ENCODE measurements around the gene CSNK1G2. TPM values are rescaled to one million over a fixed set of nuclear protein-coding genes. Genes with fewer than 3 reads are reported as not detected.

CSNK1G2 gene
- total RNA-seq, 4 donors from 2014 or later = 75.0 to 321 (median 140) TPM

DNA sequence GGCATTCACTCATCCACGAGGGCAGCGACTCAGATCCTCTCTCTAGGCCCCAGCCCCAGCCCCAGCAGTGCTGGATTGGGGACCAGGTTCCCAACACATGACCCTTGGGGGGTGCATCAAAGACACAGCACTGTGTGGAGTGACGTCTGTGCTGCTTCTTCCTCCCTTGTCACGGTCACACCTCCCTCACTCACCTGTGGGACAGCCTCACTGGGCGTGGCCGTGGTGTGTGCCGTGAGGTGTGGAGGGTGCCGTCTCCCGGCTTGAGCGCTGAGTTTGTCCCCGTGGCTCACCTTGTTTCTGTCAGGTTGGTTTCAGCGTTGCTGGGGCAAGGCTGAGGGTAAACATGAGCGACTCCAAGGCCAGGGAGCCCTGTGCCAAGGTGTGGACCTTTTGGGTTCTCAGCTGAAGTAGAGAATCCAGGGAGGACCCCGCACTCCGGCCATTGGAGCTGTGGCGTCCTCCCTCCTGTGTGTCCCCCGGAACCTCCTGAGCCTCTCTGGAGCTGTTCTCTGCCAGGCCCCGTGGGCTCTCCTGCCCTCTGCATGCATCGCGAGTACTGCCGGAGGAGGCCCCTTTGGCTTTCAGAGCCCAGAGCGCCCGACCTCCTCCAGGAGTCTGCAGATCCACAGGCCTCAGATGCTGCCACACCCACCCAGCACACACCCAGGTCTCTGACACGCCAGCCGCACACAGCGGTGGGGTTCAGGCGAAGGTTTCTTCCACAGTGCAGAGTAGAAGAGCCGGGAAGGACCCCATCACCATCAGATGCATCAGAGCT, 33.6 kb downstream of the CSNK1G2 start:
- DNase-seq = no peak
- no peak for TF ChIP-seq CTCF (IDR thresholded peaks at IDR 0.05)
- TF ChIP-seq POLR2A (IDR thresholded peaks at IDR 0.05) = no peak
- no peak for TF ChIP-seq POLR2AphosphoS5 (IDR thresholded peaks at IDR 0.05)
- no peak for TF ChIP-seq EP300 (IDR thresholded peaks at IDR 0.05; ENCODE audit: low read depth)
- peaks cover 0 to 8% (median 2%) of the 10 kb centered on the region in 4 donors for H3K36me3 ChIP-seq
- 80 to 86% methylated on average over 3 to 27 of the region's 28 CpGs for WGBS, 2 donors (ENCODE audit: low coverage in 1 of 2)
- H3K9me3 ChIP-seq = no peaks in the 10 kb centered on the region
- no peak overlapping the region for H3K4me3 ChIP-seq
- in situ Hi-C loops (cut with MboI; ENCODE audit: low pct_ligation_motif_present in 1 of 4, low pct_unique_long_range_greater_than_20kb in 1 of 4, low sequenced_read_pairs in 3 of 4) (no loop called here), intact Hi-C loops (cut with DNase I; ENCODE audit: low total_unique reads) (no loop called here)
- no peak overlapping the region for H3K27ac ChIP-seq
- no peaks in the 10 kb centered on the region for H3K27me3 ChIP-seq
- no peaks in the 10 kb centered on the region for H3K4me1 ChIP-seq

GRCh38 chr19:1975162-1975480, 34.1 kb downstream of the CSNK1G2 start:
- Histone ChIP-seq H3K4me1 (no peaks in the 10 kb centered on the region), H3K27ac (no peak overlapping the region), H3K9me3 (no peaks in the 10 kb centered on the region), H3K27me3 (no peaks in the 10 kb centered on the region), H3K36me3 (peaks cover 0 to 13% (median 5%) of the 10 kb centered on the region in 4 donors), H3K4me3 (no peak overlapping the region)
- no peak for DNase-seq
- intact Hi-C loops (cut with DNase I; ENCODE audit: low total_unique reads) (no loop called here), in situ Hi-C loops (cut with MboI; ENCODE audit: low pct_ligation_motif_present in 1 of 4, low pct_unique_long_range_greater_than_20kb in 1 of 4, low sequenced_read_pairs in 3 of 4) (no loop called here)
- WGBS, 2 donors (ENCODE audit: low coverage in 1 of 2) = 83% methylated on average over 20 of the region's 20 CpGs; no CpG with 5 or more reads in 1 of the 2 donors
- TF ChIP-seq EP300 (IDR thresholded peaks at IDR 0.05; ENCODE audit: low read depth) = no peak
- no peak for TF ChIP-seq CTCF (IDR thresholded peaks at IDR 0.05)
- no peak for TF ChIP-seq POLR2A (IDR thresholded peaks at IDR 0.05)
- no peak for TF ChIP-seq POLR2AphosphoS5 (IDR thresholded peaks at IDR 0.05)

DNA sequence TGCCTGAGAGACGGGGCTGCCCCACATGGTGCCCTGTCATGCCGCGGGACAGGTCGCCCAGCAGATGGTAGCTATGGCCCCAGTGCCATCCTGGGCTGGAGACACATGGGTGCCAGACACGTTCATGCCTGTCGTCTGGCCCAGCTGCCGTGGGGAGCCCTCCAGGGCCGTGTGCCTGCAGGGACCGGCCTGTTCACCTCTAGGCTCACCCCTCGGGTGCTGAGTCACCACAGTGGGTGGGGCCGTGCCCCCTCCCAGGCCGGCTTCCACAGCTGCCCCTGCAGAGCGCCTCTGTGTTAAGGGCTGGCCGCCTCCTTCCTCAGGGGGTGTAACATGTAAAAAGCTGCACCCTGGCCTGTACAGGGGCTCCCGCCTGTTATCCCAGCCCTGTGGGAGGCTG, 36.1 kb downstream of the CSNK1G2 start:
- no peak overlapping the region for H3K27ac ChIP-seq
- H3K36me3 ChIP-seq = peaks cover 0 to 29% (median 12%) of the 10 kb centered on the region in 4 donors
- no peak for DNase-seq
- H3K9me3 ChIP-seq = no peaks in the 10 kb centered on the region
- no peak for TF ChIP-seq POLR2A (IDR thresholded peaks at IDR 0.05)
- TF ChIP-seq CTCF (IDR thresholded peaks at IDR 0.05) = no peak
- TF ChIP-seq EP300 (IDR thresholded peaks at IDR 0.05; ENCODE audit: low read depth) = no peak
- no peak for TF ChIP-seq POLR2AphosphoS5 (IDR thresholded peaks at IDR 0.05)
- intact Hi-C loops (cut with DNase I; ENCODE audit: low total_unique reads) (no loop called here), in situ Hi-C loops (cut with MboI; ENCODE audit: low pct_ligation_motif_present in 1 of 4, low pct_unique_long_range_greater_than_20kb in 1 of 4, low sequenced_read_pairs in 3 of 4) (no loop called here)
- 94% methylated on average over 8 of the region's 15 CpGs; no CpG with 5 or more reads in 1 of the 2 donors for WGBS, 2 donors (ENCODE audit: low coverage in 1 of 2)
- no peaks in the 10 kb centered on the region for H3K27me3 ChIP-seq
- no peak overlapping the region for H3K4me3 ChIP-seq
- no peaks in the 10 kb centered on the region for H3K4me1 ChIP-seq

- Histone ChIP-seq H3K4me1 (no peaks in the 10 kb centered on the region), H3K9me3 (no peaks in the 10 kb centered on the region), H3K27ac (no peak overlapping the region), H3K36me3 (peaks cover 0 to 29% (median 12%) of the 10 kb centered on the region in 4 donors), H3K27me3 (no peaks in the 10 kb centered on the region), H3K4me3 (no peak overlapping the region)
- TF ChIP-seq POLR2A (IDR thresholded peaks at IDR 0.05) (no peak), CTCF (IDR thresholded peaks at IDR 0.05) (no peak), POLR2AphosphoS5 (IDR thresholded peaks at IDR 0.05) (no peak), EP300 (IDR thresholded peaks at IDR 0.05; ENCODE audit: low read depth) (no peak)
- intact Hi-C loops (cut with DNase I; ENCODE audit: low total_unique reads) = no loop called here
- in situ Hi-C loops (cut with MboI; ENCODE audit: low pct_ligation_motif_present in 1 of 4, low pct_unique_long_range_greater_than_20kb in 1 of 4, low sequenced_read_pairs in 3 of 4) = no loop called here
- no peak for DNase-seq
- WGBS, 2 donors (ENCODE audit: low coverage in 1 of 2) = 95% methylated on average over 51 of the region's 51 CpGs; no CpG with 5 or more reads in 1 of the 2 donors
These were observed 37.4 kb downstream of the CSNK1G2 start for GRCh38 chr19:1978346-1978894.
